HepG2 (cell line): ENCODE measurements around the gene CKM. TPM values are rescaled to one million over a fixed set of nuclear protein-coding genes. Genes with fewer than 3 reads are reported as not detected.

ENCODE experiments used
- CBFB ChIP-seq: sonication (generic); formaldehyde crosslinking; IDR thresholded peaks from 2 replicates; pipeline ENCODE4 v1.4.0; 2020; ENCODE audit warnings: missing genetic modification reagents
- GATA4 ChIP-seq: sonication (generic); IDR thresholded peaks from 2 replicates; pipeline ENCODE4 v1.6.1; 2016; ENCODE audit warnings: antibody characterized with exemption, low read depth, borderline replicate concordance
- HES4 ChIP-seq: sonication (generic); formaldehyde crosslinking; IDR thresholded peaks from 2 replicates; pipeline ENCODE4 v1.9.0; 2021; ENCODE audit warnings: mild to moderate bottlenecking, missing genetic modification reagents, borderline replicate concordance
- KAT2B ChIP-seq: fragments of 150-350 bp; IDR thresholded peaks from 2 replicates; pipeline ENCODE4 v1.6.1; 2014; ENCODE audit warnings: low read depth, low read length, borderline replicate concordance
- MEF2D ChIP-seq: sonication (generic); formaldehyde crosslinking; IDR thresholded peaks from 2 replicates; pipeline ENCODE4 v1.5.1; 2020; ENCODE audit warnings: mild to moderate bottlenecking, missing genetic modification reagents
- SALL1 ChIP-seq: sonication (generic); formaldehyde crosslinking; IDR thresholded peaks from 2 replicates; pipeline ENCODE4 v1.8.0; 2022; ENCODE audit warnings: mild to moderate bottlenecking, missing genetic modification reagents
- U2AF1 ChIP-seq: fragments of 200-400 bp; formaldehyde crosslinking; optimal IDR thresholded peaks from 2 replicates; pipeline ENCODE3; 2017; ENCODE audit warnings: mild to moderate bottlenecking, low read depth, low read length
- ZBTB3 ChIP-seq: sonication (generic); formaldehyde crosslinking; IDR thresholded peaks from 2 replicates; pipeline ENCODE4 v1.4.0; 2020; ENCODE audit warnings: low read depth, mild to moderate bottlenecking, moderate library complexity, missing genetic modification reagents, borderline replicate concordance
- ZNF382 ChIP-seq: sonication (generic); formaldehyde crosslinking; IDR thresholded peaks from 2 replicates; pipeline ENCODE4 v1.5.0; 2020; ENCODE audit warnings: missing genetic modification reagents, mild to moderate bottlenecking, borderline replicate concordance
- polyA plus RNA-seq, 8 experiments: library from polyadenylated mRNA; depleted of rRNA in 3 of 8; stranded (reverse) in 7 of 8; unstranded in 1 of 8; fragments of >200 nt; fragmentation: Illumina TruSeq in 4 of 8; extraction: Trizol in 4 of 8; gene quantifications; 2 replicates each; pipeline versions ENCODE4 v1.2.1 to v1.2.3, GENCODE V29; 2011 to 2016; ENCODE audit warnings: low read depth in 4 of 8, missing spikeins in 1 of 8, mixed read lengths in 1 of 8; ENCODE audit not compliant: insufficient read depth in 1 of 8
- total RNA-seq, 5 experiments: library from RNA; depleted of rRNA; stranded (reverse); fragments of >200 nt; fragmentation: Illumina TruSeq; extraction: Trizol; gene quantifications; 2 replicates each; pipeline ENCODE4 v1.2.3, GENCODE V29; 2016; ENCODE audit warnings: low read depth in 1 of 5
- TF ChIP-seq, protein P1 (sequence below): sonication (generic); formaldehyde crosslinking; IDR thresholded peaks from 2 replicates; pipeline ENCODE4 v1.8.0; 2022; ENCODE audit warnings: mild to moderate bottlenecking, missing genetic modification reagents
- TF ChIP-seq, protein P2 (sequence below): sonication (generic); formaldehyde crosslinking; IDR thresholded peaks from 2 replicates; pipeline ENCODE4 v1.4.0; 2020; ENCODE audit warnings: mild to moderate bottlenecking, missing genetic modification reagents

CKM gene
- total and polyA plus RNA-seq, 2 of the 13 experiments (the other 11 are each of a cell fraction or from before 2014, with no cell fraction given), result 0.54 to 0.80 TPM

DNA sequence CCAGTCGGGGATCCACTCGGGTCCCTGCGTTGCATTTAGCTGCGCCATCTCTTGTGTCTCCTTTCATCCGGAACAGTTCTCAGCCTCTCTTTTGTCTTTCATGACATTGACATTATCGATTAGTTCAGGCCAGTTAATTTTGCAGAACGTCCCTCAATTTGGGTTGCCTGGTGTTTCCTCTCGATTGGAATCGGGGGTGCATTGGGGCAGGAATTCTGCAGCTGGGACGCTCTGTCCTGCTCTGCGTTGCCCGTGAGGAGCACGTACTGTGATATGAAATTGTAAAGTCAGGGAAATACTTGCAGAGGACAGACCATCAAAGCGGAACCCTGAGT is 49.2 kb downstream of the CKM start (continued):
- TF ChIP-seq ZBTB3 (CRISPR knock-in tag), result no peak
- TF ChIP-seq CBFB (CRISPR knock-in tag), result no peak
- no peak for TF ChIP-seq SALL1 (CRISPR knock-in tag)
- TF ChIP-seq ZNF382 (CRISPR knock-in tag), result no peak
- TF ChIP-seq, protein P1, sequence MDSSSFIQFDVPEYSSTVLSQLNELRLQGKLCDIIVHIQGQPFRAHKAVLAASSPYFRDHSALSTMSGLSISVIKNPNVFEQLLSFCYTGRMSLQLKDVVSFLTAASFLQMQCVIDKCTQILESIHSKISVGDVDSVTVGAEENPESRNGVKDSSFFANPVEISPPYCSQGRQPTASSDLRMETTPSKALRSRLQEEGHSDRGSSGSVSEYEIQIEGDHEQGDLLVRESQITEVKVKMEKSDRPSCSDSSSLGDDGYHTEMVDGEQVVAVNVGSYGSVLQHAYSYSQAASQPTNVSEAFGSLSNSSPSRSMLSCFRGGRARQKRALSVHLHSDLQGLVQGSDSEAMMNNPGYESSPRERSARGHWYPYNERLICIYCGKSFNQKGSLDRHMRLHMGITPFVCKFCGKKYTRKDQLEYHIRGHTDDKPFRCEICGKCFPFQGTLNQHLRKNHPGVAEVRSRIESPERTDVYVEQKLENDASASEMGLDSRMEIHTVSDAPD (CRISPR knock-in tag), result no peak
- no peak for TF ChIP-seq U2AF1
- TF ChIP-seq MEF2D, result no peak
- no peak for TF ChIP-seq GATA4
- TF ChIP-seq, protein P2, sequence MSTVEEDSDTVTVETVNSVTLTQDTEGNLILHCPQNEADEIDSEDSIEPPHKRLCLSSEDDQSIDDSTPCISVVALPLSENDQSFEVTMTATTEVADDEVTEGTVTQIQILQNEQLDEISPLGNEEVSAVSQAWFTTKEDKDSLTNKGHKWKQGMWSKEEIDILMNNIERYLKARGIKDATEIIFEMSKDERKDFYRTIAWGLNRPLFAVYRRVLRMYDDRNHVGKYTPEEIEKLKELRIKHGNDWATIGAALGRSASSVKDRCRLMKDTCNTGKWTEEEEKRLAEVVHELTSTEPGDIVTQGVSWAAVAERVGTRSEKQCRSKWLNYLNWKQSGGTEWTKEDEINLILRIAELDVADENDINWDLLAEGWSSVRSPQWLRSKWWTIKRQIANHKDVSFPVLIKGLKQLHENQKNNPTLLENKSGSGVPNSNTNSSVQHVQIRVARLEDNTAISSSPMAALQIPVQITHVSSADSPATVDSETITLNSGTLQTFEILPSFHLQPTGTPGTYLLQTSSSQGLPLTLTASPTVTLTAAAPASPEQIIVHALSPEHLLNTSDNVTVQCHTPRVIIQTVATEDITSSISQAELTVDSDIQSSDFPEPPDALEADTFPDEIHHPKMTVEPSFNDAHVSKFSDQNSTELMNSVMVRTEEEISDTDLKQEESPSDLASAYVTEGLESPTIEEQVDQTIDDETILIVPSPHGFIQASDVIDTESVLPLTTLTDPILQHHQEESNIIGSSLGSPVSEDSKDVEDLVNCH, result 0 out of 2 replicates have a peak, but pooled peaks have one; percentile 68
- no peak for TF ChIP-seq HES4 (CRISPR knock-in tag)
- 0 out of 2 replicates have a peak, but pooled peaks have one; percentile 8 for TF ChIP-seq KAT2B
